Smooth muscle cell (in vitro differentiated cells): Measurements from ENCODE around the gene GSTA2. TPM values are rescaled to one million over a fixed set of nuclear protein-coding genes. Genes with fewer than 3 reads are reported as not detected.

Source experiments
- DNase-seq: peaks from one replicate; lab custom pipeline; 2025; ENCODE audit not compliant: unreplicated experiment; lab: John Stamatoyannopoulos, UW
- H2AFZ ChIP-seq: fragments of 200-600 bp; sonication (generic); 2 replicates; pipeline ENCODE4 v1.6.0; 2016; ENCODE audit warnings: antibody characterized with exemption, low read depth, mild to moderate bottlenecking
- H3F3A ChIP-seq: fragments of 200-600 bp; sonication (generic); 2 replicates; pipeline ENCODE4 v1.6.0; 2017; ENCODE audit warnings: antibody characterized with exemption, low read depth
- H3K27ac ChIP-seq: fragments of 200-600 bp; sonication (generic); 2 replicates; pipeline ENCODE4 v1.5.1; 2016; ENCODE audit warnings: low read depth, mild to moderate bottlenecking
- H3K27me3 ChIP-seq: fragments of 200-600 bp; sonication (generic); 2 replicates; pipeline ENCODE4 v1.6.1; 2016; ENCODE audit warnings: low read depth, mild to moderate bottlenecking
- H3K36me3 ChIP-seq: fragments of 200-600 bp; sonication (generic); 2 replicates; pipeline ENCODE4 v1.5.1; 2016; ENCODE audit warnings: low read depth
- H3K4me1 ChIP-seq: fragments of 200-600 bp; sonication (generic); 2 replicates; pipeline ENCODE4 v1.5.1; 2016; ENCODE audit warnings: low read depth
- H3K4me2 ChIP-seq: fragments of 200-600 bp; sonication (generic); 2 replicates; pipeline ENCODE4 v1.6.0; 2016; ENCODE audit warnings: mild to moderate bottlenecking
- H3K4me3 ChIP-seq: fragments of 200-600 bp; sonication (generic); 2 replicates; pipeline ENCODE4 v1.5.1; 2016; ENCODE audit warnings: mild to moderate bottlenecking
- H3K79me2 ChIP-seq: fragments of 200-600 bp; sonication (generic); 2 replicates; pipeline ENCODE4 v1.6.0; 2016; ENCODE audit warnings: low read depth, mild to moderate bottlenecking
- H3K9ac ChIP-seq: fragments of 200-600 bp; sonication (generic); 2 replicates; pipeline ENCODE4 v1.6.0; 2016; ENCODE audit warnings: low read depth
- H3K9me3 ChIP-seq: fragments of 200-600 bp; sonication (generic); replicated peaks from 2 replicates; pipeline ENCODE4 v1.5.1; 2016; ENCODE audit warnings: low read depth
- H4K20me1 ChIP-seq: fragments of 200-600 bp; sonication (generic); 2 replicates; pipeline ENCODE4 v1.6.0; 2016; ENCODE audit warnings: low read depth
- WGBS: methylation state at CpG from one replicate; pipeline ENCODE4 v1.1.7; 2016; ENCODE audit warnings: low lambda C conversion rate; 5-methylcytosine and 5-hydroxymethylcytosine counted together
- polyA plus RNA-seq: library from polyadenylated mRNA; unstranded; fragments of >200 nt; fragmentation: Nextera tagmentation; extraction: Ambion mirVana; gene quantifications from 2 replicates; pipeline ENCODE4 v1.2.1, GENCODE V29; 2016
- total RNA-seq: library from RNA; depleted of rRNA; stranded (reverse); fragments of >200 nt; gene quantifications from 2 replicates; pipeline ENCODE4 v1.2.3, GENCODE V29; 2014
- TF ChIP-seq, protein P1 (sequence below): fragments of 200-600 bp; sonication (generic); IDR thresholded peaks from 2 replicates; pipeline ENCODE4 v1.5.1; 2017; ENCODE audit warnings: borderline replicate concordance, mild to moderate bottlenecking, antibody characterized with exemption; ENCODE audit not compliant: insufficient read depth, poor library complexity, severe bottlenecking

GSTA2 gene
- total and polyA plus RNA-seq, 2 experiments from 2014 or later: 0.65 TPM; not detected in 1

- no peaks in the 10 kb centered on the region for H3K79me2 ChIP-seq
Measured at GRCh38 chr6:52731719-52732118, 31.6 kb downstream of the GSTA2 start.

DNA sequence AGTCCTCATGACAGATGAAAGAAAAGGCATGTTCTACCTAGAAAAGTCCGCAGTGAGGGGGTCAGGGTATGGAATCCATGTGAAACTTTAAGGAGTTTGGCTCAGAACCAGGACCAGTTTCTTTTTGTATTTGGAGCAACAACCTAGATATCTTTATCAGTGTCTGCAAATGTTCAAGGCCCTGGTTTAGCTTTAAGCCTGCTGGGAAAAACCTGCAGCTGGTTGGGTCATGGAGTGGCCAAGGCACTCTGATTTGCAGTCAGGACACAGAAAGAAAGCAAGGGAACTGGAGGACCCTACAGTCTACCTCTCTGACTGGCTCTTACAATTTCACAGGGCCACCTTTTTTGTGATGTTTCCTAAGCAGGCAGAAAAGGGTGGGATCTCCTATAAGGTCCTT, 33.7 kb downstream of the GSTA2 start:
- TF ChIP-seq, protein P1, sequence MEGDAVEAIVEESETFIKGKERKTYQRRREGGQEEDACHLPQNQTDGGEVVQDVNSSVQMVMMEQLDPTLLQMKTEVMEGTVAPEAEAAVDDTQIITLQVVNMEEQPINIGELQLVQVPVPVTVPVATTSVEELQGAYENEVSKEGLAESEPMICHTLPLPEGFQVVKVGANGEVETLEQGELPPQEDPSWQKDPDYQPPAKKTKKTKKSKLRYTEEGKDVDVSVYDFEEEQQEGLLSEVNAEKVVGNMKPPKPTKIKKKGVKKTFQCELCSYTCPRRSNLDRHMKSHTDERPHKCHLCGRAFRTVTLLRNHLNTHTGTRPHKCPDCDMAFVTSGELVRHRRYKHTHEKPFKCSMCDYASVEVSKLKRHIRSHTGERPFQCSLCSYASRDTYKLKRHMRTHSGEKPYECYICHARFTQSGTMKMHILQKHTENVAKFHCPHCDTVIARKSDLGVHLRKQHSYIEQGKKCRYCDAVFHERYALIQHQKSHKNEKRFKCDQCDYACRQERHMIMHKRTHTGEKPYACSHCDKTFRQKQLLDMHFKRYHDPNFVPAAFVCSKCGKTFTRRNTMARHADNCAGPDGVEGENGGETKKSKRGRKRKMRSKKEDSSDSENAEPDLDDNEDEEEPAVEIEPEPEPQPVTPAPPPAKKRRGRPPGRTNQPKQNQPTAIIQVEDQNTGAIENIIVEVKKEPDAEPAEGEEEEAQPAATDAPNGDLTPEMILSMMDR: no peak
- no peaks in the 10 kb centered on the region for H3K36me3 ChIP-seq
- DNase-seq: no peak
- H2AFZ ChIP-seq: no peak overlapping the region
- H3K27ac ChIP-seq: no peak overlapping the region
- H3K9me3 ChIP-seq: no peaks in the 10 kb centered on the region
- H3K9ac ChIP-seq: no peak overlapping the region
- H3K79me2 ChIP-seq: no peaks in the 10 kb centered on the region
- no peak overlapping the region for H3K4me2 ChIP-seq
- H3K27me3 ChIP-seq: no peaks in the 10 kb centered on the region
- H3F3A ChIP-seq: peaks cover 15% of the 10 kb centered on the region
- no peak overlapping the region for H3K4me3 ChIP-seq
- H3K4me1 ChIP-seq: peaks cover 17% of the 10 kb centered on the region
- H4K20me1 ChIP-seq: no peaks in the 10 kb centered on the region
- 92% methylated on average over 1 of the region's 1 CpG for WGBS

More at GRCh38 chr6:52731719-52732118, 31.6 kb downstream of the GSTA2 start:
- 32% methylated on average over 6 of the region's 6 CpGs for WGBS
- Histone ChIP-seq H3F3A (peaks cover under 1% of the 10 kb centered on the region), H3K4me1 (peaks cover 4% of the 10 kb centered on the region), H3K4me2 (peak overlapping the region; percentile 61), H3K27ac (no peak overlapping the region), H3K9me3 (no peaks in the 10 kb centered on the region), H2AFZ (peak overlapping the region; percentile 82), H3K4me3 (no peak overlapping the region), H4K20me1 (no peaks in the 10 kb centered on the region), H3K36me3 (no peaks in the 10 kb centered on the region), H3K27me3 (no peaks in the 10 kb centered on the region), H3K9ac (no peak overlapping the region)
- no peak for DNase-seq
- TF ChIP-seq, protein P1: no peak

GRCh38 chr6:52728394-52728793, 34.9 kb downstream of the GSTA2 start:
- peaks cover 15% of the 10 kb centered on the region for H3F3A ChIP-seq
- H2AFZ ChIP-seq: no peak overlapping the region
- no peaks in the 10 kb centered on the region for H3K27me3 ChIP-seq
- TF ChIP-seq, protein P1: no peak
- H3K79me2 ChIP-seq: no peaks in the 10 kb centered on the region
- no peaks in the 10 kb centered on the region for H4K20me1 ChIP-seq
- H3K4me1 ChIP-seq: peaks cover 17% of the 10 kb centered on the region
- no peak overlapping the region for H3K4me3 ChIP-seq
- 48% methylated on average over 3 of the region's 3 CpGs for WGBS
- DNase-seq: no peak
- no peak overlapping the region for H3K4me2 ChIP-seq
- no peak overlapping the region for H3K9ac ChIP-seq
- H3K27ac ChIP-seq: no peak overlapping the region
- no peaks in the 10 kb centered on the region for H3K9me3 ChIP-seq
- H3K36me3 ChIP-seq: no peaks in the 10 kb centered on the region

DNA sequence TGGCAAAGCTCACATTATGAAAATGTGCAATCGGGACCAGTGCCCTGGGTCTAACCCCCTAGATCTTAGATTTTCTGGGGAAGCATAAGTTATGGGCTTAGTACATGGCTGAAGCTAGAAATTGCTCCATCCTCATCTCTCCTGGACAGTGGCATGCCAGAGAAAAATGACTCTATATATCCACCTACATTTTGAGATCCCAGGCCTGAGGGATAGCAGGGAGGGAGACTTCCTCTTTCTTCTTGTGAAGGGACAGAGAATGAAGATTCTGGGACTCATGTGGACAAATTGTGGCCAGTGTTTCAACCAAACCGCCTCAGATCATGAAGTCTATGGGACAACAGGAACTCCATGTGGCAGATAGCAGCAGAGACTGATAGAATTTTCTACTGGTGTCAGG, 35.4 kb downstream of the GSTA2 start:
- Histone ChIP-seq H4K20me1 (no peaks in the 10 kb centered on the region), H3K9me3 (no peaks in the 10 kb centered on the region), H3K9ac (no peak overlapping the region), H3K4me3 (no peak overlapping the region), H3K79me2 (no peaks in the 10 kb centered on the region), H3K36me3 (no peaks in the 10 kb centered on the region), H3F3A (peaks cover 15% of the 10 kb centered on the region), H2AFZ (no peak overlapping the region), H3K27ac (no peak overlapping the region), H3K4me2 (no peak overlapping the region), H3K27me3 (no peaks in the 10 kb centered on the region), H3K4me1 (peaks cover 17% of the 10 kb centered on the region)
- TF ChIP-seq, protein P1: no peak
- WGBS: 98% methylated on average over 2 of the region's 2 CpGs
- DNase-seq: no peak
